Upper lobe of right lung (tissue), 1 donor: ENCODE data around the gene B4GALNT1. TPM values are rescaled to one million over a fixed set of nuclear protein-coding genes. Genes with fewer than 3 reads are reported as not detected.

ENCODE experiments used
- ATAC-seq: fragments of 200-7000 bp; cut with Tn5 transposase; one replicate; pipeline ENCODE4 v1.9.1; 2020; ENCODE audit warnings: mild to moderate bottlenecking, moderate library complexity
- DNase-seq: peaks from one replicate; pipeline ENCODE4 v3.0.0-alpha.2; 2020
- H3K27ac ChIP-seq: fragments of 200-600 bp; one replicate; pipeline ENCODE4 v1.8.0; 2022
- H3K27me3 ChIP-seq: fragments of 200-600 bp; one replicate; pipeline ENCODE4 v1.8.0; 2022; ENCODE audit warnings: mild to moderate bottlenecking
- H3K36me3 ChIP-seq: fragments of 200-600 bp; one replicate; pipeline ENCODE4 v1.8.0; 2022
- H3K4me1 ChIP-seq: fragments of 200-600 bp; one replicate; pipeline ENCODE4 v1.8.0; 2022
- H3K4me3 ChIP-seq: fragments of 200-600 bp; one replicate; pipeline ENCODE4 v1.8.0; 2022; ENCODE audit warnings: mild to moderate bottlenecking
- H3K9me3 ChIP-seq: fragments of 200-600 bp; one replicate; pipeline ENCODE4 v1.8.0; 2022
- CTCF ChIP-seq: fragments of 200-600 bp; IDR thresholded peaks from one replicate; pipeline ENCODE4 v1.8.0; 2022; ENCODE audit warnings: antibody characterized with exemption
- intact Hi-C: fragments of 100-400 bp; cut with DNase I; formaldehyde crosslinking; loops from one replicate; pipeline ENCODE4 v1.11.0; 2022
- total RNA-seq: library from RNA; stranded (reverse); fragmentation: NEBNext Ultra II Directional; extraction: Animal tissue kit (Norgen Biotek cat#: 25700); gene quantifications from one replicate; pipeline ENCODE4 v1.2.1, GENCODE V29; 2021
- donor health status: DM: no; HTN: yes; CAD: no; lungs with severe emphysema.

B4GALNT1 gene
- total RNA-seq, 1 donor from 2014 or later, result 0.93 TPM

- intact Hi-C loops, result no loop called here
- no peak overlapping the region for H3K27ac ChIP-seq
- DNase-seq, result no peak
Observed at GRCh38 chr12:57576613-57577160, 56.3 kb downstream of the B4GALNT1 start.

More at GRCh38 chr12:57576613-57577160, 56.3 kb downstream of the B4GALNT1 start:
- no peaks in the 10 kb centered on the region for H3K36me3 ChIP-seq
- H3K4me3 ChIP-seq, result no peak overlapping the region
- no peaks in the 10 kb centered on the region for H3K4me1 ChIP-seq
- TF ChIP-seq CTCF, result no peak
- no peak for ATAC-seq
- no peaks in the 10 kb centered on the region for H3K9me3 ChIP-seq
- H3K27me3 ChIP-seq, result no peaks in the 10 kb centered on the region

Other genes starting within 250 kb of the B4GALNT1 start
- 81.0 TPM for gene R3HDM2, start 202.2 kb downstream of the B4GALNT1 start, total RNA-seq
- not detected for gene INHBC, start 198.4 kb downstream of the B4GALNT1 start, total RNA-seq
- not detected for gene INHBE, start 177.9 kb downstream of the B4GALNT1 start, total RNA-seq
- 1.4 TPM for gene GLI1, start 173.4 kb downstream of the B4GALNT1 start, total RNA-seq
- 37.7 TPM for gene ARHGAP9, start 153.3 kb downstream of the B4GALNT1 start, total RNA-seq
- 141 TPM for gene MARS1, start 145.1 kb downstream of the B4GALNT1 start, total RNA-seq
- gene DDIT3, start 112.7 kb downstream of the B4GALNT1 start, total RNA-seq, result 47.3 TPM
- 85.8 TPM for gene MBD6, start 110.4 kb downstream of the B4GALNT1 start, total RNA-seq
- 90.7 TPM for gene DCTN2, start 86.0 kb downstream of the B4GALNT1 start, total RNA-seq
- gene KIF5A, start 83.2 kb downstream of the B4GALNT1 start, total RNA-seq, result 0.14 TPM
- 31.0 TPM for gene PIP4K2C, start 42.0 kb downstream of the B4GALNT1 start, total RNA-seq
- gene DTX3, start 28.4 kb downstream of the B4GALNT1 start, total RNA-seq, result 26.0 TPM
- 16.3 TPM for gene ARHGEF25, start 21.8 kb downstream of the B4GALNT1 start, total RNA-seq
- 263 TPM for gene OS9, start 60.9 kb upstream of the B4GALNT1 start, total RNA-seq
- 5.4 TPM for gene AGAP2, start 105.5 kb upstream of the B4GALNT1 start, total RNA-seq
- gene TSPAN31, start 111.8 kb upstream of the B4GALNT1 start, total RNA-seq, result 39.9 TPM
- 77.6 TPM for gene CDK4, start 119.1 kb upstream of the B4GALNT1 start, total RNA-seq
- 21.2 TPM for gene MARCHF9, start 121.9 kb upstream of the B4GALNT1 start, total RNA-seq
- gene CYP27B1, start 133.9 kb upstream of the B4GALNT1 start, total RNA-seq, result 2.0 TPM
- gene METTL1, start 138.9 kb upstream of the B4GALNT1 start, total RNA-seq, result 26.9 TPM
- 8.0 TPM for gene EEF1AKMT3, start 139.4 kb upstream of the B4GALNT1 start, total RNA-seq
- gene TSFM, start 149.6 kb upstream of the B4GALNT1 start, total RNA-seq, result 24.3 TPM
- 11.3 TPM for gene AVIL, start 185.5 kb upstream of the B4GALNT1 start, total RNA-seq
- 217 TPM for gene CTDSP2, start 213.5 kb upstream of the B4GALNT1 start, total RNA-seq